HG02870 (cell line): ENCODE measurements around the gene BRCC3.
"Not testable (repeated sequence)": the region's sequence is repeated elsewhere in the genome, so short reads cannot be mapped to it uniquely, and the experiment has no call there.

Source experiments
- ATAC-seq: cut with Tn5 transposase; IDR thresholded peaks from one replicate; pipeline ENCODE4 v1.9.1; 2021; ENCODE audit warnings: mild to moderate bottlenecking, moderate library complexity; ENCODE audit not compliant: unreplicated experiment

The BRCC3 gene

DNA sequence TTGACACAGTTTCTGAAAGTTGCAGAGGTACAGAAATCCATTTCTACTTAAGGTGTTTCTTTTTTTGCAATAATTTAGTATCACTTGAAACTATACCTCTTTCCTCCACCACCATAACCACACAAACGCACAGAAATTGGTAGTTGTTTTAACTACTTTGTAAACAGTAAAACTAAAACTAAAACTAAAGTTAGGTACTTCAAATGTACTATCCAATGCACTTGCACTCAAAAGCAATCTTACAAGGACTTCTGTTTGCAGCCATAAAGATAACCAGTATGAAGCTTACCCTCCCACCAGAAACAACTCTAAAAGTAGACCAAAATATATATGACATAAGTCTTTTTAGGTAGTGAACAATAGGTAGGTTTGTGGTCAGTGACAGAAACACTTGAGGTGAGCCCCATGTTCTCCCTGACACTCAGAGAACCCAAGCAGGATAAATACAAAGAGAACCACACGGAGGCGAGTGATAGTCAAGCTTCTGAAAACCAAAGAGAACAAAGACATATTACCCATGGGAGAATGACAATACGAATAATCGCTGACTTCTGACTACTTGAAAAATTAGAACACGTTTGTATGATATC lies 72.7 kb downstream of the BRCC3 start:
- ATAC-seq, result no peak

DNA sequence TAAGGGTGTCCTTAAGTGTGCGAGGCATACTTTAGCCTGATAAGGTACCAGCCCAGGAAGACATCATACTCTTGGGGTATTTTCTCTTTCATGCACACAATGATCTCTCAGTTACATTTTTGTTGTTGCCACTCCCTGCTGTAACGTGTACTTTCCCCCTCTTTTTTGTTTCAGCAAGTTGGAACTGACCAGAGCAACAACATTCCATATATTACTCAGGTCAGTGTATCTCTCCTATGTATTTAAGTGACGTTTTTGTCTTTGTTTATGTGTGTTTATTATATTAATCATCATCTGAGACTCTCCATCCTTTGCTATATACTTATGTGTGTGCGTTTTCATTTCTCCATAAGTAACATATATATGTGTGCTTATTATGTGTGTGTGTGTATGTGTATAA lies 73.6 kb downstream of the BRCC3 start:
- no peak for ATAC-seq

DNA sequence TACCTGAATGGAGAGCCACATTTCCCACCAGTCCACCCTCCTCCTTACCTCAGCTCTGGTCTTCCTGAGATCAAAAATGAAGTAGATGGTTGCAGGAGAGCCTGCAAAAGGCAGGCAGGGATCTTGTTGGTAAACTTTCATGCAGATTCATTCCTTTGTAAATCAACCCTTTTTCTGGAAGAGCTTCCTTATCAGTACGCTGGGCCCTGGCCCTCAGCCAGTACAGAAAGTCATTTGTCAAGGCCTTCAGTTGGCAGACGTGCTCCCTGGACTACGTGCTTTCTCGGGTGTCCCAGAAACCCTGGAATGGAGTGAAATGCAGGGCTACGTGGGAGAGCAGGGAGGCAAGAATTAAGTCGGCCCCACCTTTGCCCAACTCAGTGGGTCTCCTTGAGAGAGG lies 76.3 kb downstream of the BRCC3 start:
- not testable (repeated sequence) for ATAC-seq

DNA sequence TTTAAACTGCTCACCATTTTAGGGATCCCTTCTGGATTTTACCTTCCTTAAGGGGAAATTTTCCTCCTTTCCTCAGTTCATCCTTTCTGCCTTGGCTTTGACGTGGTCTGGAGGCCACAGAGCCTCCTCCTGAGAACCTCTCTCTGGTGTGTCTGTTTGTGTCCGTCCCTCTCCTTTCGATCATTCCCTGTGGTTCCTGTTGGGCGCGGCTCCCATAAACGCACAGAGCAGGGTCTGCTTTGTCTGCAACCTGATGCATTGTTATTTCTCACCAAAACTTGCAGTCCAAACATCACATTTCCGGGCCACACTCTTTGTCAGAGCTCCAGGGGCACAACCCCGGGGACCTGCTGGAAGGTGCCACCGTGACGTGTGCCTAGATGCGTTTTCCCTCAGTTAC lies 76.9 kb downstream of the BRCC3 start:
- not testable (repeated sequence) for ATAC-seq

DNA sequence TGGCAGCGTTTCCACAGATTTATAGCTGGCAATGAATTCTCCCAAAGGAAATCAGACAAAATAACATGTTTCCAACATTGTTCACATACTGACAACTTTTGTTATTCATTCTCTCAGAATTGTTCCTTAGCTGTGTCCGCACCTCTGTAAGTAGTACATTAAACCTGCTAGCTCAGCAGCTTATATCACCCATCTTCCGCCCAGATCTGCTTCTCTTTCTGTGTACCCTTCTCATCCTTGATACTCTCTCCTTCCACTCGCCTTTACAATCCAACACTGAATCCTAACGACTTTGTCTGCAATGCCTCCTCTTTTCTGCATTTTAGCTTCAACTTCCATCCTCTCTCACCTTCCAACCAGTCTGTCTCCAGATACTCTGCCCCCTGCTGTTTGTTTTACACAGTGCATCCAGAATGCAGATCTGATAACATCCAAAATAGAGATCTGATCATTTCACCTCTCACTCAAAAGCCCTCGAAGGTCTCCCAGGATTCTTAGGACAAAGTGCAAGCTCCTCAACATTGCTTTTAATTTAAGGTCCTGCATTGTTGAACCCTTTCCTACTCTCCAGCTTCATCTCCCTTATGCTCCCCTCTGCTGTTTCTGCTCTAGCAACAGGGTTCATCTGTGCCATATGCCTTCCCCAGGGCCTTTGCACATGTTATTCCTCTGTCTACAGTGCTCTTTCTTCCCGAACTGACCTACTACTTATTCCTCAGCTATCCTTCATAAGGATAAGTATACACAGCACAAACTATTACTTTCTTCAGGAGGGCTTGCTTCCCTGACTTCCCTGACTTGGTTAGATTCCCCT lies 77.6 kb downstream of the BRCC3 start:
- ATAC-seq, result no peak

DNA sequence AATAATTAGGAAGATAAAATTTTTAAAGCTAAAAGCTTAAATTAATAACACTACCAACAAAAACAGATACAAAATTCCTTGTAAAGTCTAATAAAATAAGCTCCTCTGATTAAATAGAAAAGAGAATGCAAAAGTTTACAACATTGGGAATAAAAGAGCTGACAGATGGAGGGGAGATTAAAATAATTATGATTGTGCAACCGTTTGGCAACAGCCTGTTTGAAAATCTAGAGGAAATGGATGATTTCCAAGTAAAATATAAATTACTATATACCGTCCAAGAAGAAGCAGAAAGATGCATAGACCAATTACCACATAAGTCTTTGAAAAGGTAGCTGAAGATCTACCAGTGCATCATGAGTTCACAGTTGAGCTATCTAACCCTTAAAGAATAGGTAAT lies 98.6 kb downstream of the BRCC3 start:
- no peak for ATAC-seq
